Tibial artery (tissue), 4 donors: Measurements from ENCODE around the gene IQGAP2.
"Not testable (repeated sequence)": the region's sequence is repeated elsewhere in the genome, so short reads cannot be mapped to it uniquely, and the experiment has no call there.

ENCODE experiments used
- DNase-seq, 2 donors: peaks; one replicate each; pipeline ENCODE4 v3.0.0-alpha.2; 2019
- H3K27ac ChIP-seq, 2 donors: fragments of 200-600 bp; sonication (generic) in 1 of 2; 1 replicate in 1 of 2; 2 replicates in 1 of 2; pipeline ENCODE4 v1.5.1; 2018 to 2019; ENCODE audit warnings: mild to moderate bottlenecking in 1 of 2
- H3K27me3 ChIP-seq, 2 donors: fragments of 200-600 bp; sonication (generic) in 1 of 2; one replicate each; pipeline versions ENCODE4 v1.5.1 to v1.6.0; 2016 to 2019
- H3K36me3 ChIP-seq, 3 donors: fragments of 200-600 bp; sonication (generic) in 2 of 3; one replicate each; pipeline ENCODE4 v1.5.1; 2016 to 2019; ENCODE audit warnings: mild to moderate bottlenecking in 2 of 3
- H3K4me1 ChIP-seq, 4 donors: fragments of 200-600 bp; sonication (generic) in 2 of 4; 1 replicate in 3 of 4; 2 replicates in 1 of 4; pipeline ENCODE4 v1.5.1; 2016 to 2019
- H3K4me3 ChIP-seq, 2 donors: fragments of 200-600 bp; sonication (generic) in 1 of 2; 1 replicate in 1 of 2; 2 replicates in 1 of 2; pipeline ENCODE4 v1.5.1; 2018 to 2019; ENCODE audit warnings: mild to moderate bottlenecking in 2 of 2
- H3K9me3 ChIP-seq, 3 donors: fragments of 200-600 bp; sonication (generic) in 1 of 3; one replicate each; pipeline ENCODE4 v1.5.1; 2016 to 2019
- CTCF ChIP-seq, 2 experiments: fragments of 200-600 bp in 1 of 2; fragments of 450-650 bp in 1 of 2; IDR thresholded peaks; one replicate each; pipeline ENCODE4 v1.5.1; 2017 to 2019; ENCODE audit warnings: antibody characterized with exemption in 2 of 2, mild to moderate bottlenecking in 1 of 2, moderate library complexity in 1 of 2
- intact Hi-C: fragments of 100-400 bp; cut with DNase I; formaldehyde crosslinking; loops from one replicate; pipeline ENCODE4 v1.15.0; 2023; ENCODE audit warnings: low total_unique reads

Gene IQGAP2

GRCh38 chr5:76514292-76514691, 111.2 kb downstream of the IQGAP2 start:
- Histone ChIP-seq H3K27me3 (no peaks in the 10 kb centered on the region), H3K27ac (no peak overlapping the region), H3K9me3 (no peaks in the 10 kb centered on the region), H3K36me3 (no peaks in the 10 kb centered on the region), H3K4me1 (no peaks in the 10 kb centered on the region), H3K4me3 (no peak overlapping the region)
- intact Hi-C loops, result no loop called here
- DNase-seq, result no peak
- TF ChIP-seq CTCF (IDR thresholded peaks at IDR 0.05), result no peak

- H3K27me3 ChIP-seq, result no peaks in the 10 kb centered on the region
- H3K9me3 ChIP-seq, result no peaks in the 10 kb centered on the region
- no peak for TF ChIP-seq CTCF (IDR thresholded peaks at IDR 0.05)
- DNase-seq, result no peak
- H3K36me3 ChIP-seq, result no peaks in the 10 kb centered on the region
- no peak overlapping the region for H3K4me3 ChIP-seq
- intact Hi-C loops, result no loop called here
- no peak overlapping the region for H3K27ac ChIP-seq
- no peaks in the 10 kb centered on the region for H3K4me1 ChIP-seq
Measured at GRCh38 chr5:76514713-76515112, 111.6 kb downstream of the IQGAP2 start.

- H3K27ac ChIP-seq, result no peak overlapping the region
- no peaks in the 10 kb centered on the region for H3K4me1 ChIP-seq
- no peak for TF ChIP-seq CTCF (IDR thresholded peaks at IDR 0.05)
- H3K4me3 ChIP-seq, result no peak overlapping the region
- H3K36me3 ChIP-seq, result no peaks in the 10 kb centered on the region
- H3K9me3 ChIP-seq, result no peaks in the 10 kb centered on the region
- DNase-seq, result no peak
- intact Hi-C loops, result no loop called here
- H3K27me3 ChIP-seq, result no peaks in the 10 kb centered on the region
Measured at GRCh38 chr5:76517334-76517733, 114.2 kb downstream of the IQGAP2 start.

DNA sequence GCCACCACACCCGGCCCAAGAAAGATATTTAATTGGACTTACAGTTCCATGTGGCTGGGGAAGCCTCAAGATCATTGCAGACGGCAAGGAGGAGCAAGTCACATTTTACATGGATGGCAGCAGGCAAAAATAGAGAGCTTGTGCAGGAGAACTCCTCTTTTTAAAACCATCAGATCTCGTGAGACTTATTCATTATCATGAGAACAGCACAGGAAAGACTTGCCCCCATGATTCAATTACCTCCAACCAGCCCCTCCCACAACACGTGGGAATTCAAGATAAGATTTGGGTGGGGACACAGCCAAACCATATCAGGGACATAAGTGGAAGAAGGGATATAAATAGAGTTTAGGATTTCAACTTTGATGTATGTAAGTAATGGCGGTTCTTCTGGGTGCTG, 115.2 kb downstream of the IQGAP2 start:
- intact Hi-C loops, H3K9me3 ChIP-seq, DNase-seq, H3K4me3 ChIP-seq, H3K4me1 ChIP-seq, H3K27ac ChIP-seq, H3K27me3 ChIP-seq, H3K36me3 ChIP-seq: not testable (repeated sequence)

DNA sequence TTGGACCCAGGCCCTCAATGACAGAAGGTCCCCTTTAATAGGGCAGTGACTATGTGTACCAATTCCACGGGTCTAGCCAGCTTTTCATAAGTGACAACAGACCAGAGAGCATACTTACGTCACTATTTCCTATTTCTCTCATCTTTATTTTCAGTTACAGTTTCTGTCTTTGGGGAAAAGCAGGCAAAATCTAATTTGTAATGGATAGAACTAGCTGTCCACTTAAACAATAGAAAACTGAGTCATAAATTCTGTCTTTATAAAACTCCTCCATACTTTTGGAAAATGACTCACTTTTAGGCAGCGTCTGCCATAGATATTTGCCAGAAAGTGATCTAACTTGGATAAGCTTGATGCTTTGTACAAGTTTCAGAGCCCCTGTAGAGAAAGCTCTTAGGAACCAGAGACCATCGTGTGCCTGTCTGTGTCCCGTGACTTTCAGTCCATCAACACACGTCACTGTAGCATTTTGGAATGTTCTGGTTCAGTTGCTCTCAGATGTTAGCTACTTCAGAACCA, 118.2 kb downstream of the IQGAP2 start:
- Histone ChIP-seq H3K27me3 (no peaks in the 10 kb centered on the region), H3K27ac (no peak overlapping the region), H3K9me3 (no peaks in the 10 kb centered on the region), H3K4me3 (no peak overlapping the region), H3K4me1 (no peaks in the 10 kb centered on the region), H3K36me3 (no peaks in the 10 kb centered on the region)
- no peak for DNase-seq
- intact Hi-C loops, result no loop called here
- no peak for TF ChIP-seq CTCF (IDR thresholded peaks at IDR 0.05)

DNA sequence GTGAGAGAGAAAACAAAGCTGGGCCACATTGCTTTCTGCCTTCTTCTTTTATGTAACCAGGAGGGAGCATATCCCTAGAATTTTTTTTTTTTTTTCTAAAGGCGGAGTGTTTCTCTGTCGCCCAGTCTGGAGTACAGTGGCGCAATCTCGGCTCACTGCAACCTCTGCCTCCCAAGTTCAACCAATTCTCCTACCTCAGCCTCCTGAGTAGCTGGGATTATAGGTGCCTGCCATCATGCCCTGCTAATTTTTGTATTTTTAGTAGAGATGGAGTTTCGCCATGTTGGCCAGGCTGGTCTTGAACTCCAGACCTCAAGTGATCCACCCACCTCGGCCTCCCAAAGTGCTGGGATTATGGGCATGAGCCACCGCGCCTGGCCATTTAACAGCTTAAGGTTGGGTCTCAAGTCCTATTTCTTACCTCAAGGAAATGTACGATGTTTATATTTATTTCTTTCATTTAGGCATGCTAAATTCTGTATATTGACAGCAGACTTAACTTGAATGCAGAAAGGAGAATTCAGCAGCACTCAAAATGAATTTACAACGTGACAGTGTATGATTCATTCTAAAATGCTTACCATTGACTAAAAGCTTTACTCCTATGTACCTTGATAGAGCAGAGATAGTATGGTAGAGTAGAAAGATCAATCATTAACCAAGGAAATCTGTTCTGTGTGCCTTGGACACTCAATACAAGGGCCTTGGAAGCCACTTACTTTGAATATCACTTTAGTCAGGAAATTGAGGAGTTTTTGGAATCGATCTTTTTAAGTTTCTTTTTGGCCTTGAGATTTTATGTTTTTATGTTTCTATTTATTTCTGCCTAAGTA, 119.2 kb downstream of the IQGAP2 start:
- intact Hi-C loops, result no loop called here
- H3K27ac ChIP-seq, result no peak overlapping the region
- H3K36me3 ChIP-seq, result no peaks in the 10 kb centered on the region
- H3K27me3 ChIP-seq, result no peaks in the 10 kb centered on the region
- TF ChIP-seq CTCF (IDR thresholded peaks at IDR 0.05), result no peak
- DNase-seq, result no peak
- H3K4me3 ChIP-seq, result no peak overlapping the region
- H3K9me3 ChIP-seq, result no peaks in the 10 kb centered on the region
- no peaks in the 10 kb centered on the region for H3K4me1 ChIP-seq
